Globus pallidus (tissue), 1 donor: Measurements from ENCODE around the gene USP10.

Source experiments
- DNase-seq: peaks from one replicate; pipeline ENCODE4 v3.0.0-alpha.2; 2015; ENCODE audit warnings: low spot score

The USP10 gene, protein sequence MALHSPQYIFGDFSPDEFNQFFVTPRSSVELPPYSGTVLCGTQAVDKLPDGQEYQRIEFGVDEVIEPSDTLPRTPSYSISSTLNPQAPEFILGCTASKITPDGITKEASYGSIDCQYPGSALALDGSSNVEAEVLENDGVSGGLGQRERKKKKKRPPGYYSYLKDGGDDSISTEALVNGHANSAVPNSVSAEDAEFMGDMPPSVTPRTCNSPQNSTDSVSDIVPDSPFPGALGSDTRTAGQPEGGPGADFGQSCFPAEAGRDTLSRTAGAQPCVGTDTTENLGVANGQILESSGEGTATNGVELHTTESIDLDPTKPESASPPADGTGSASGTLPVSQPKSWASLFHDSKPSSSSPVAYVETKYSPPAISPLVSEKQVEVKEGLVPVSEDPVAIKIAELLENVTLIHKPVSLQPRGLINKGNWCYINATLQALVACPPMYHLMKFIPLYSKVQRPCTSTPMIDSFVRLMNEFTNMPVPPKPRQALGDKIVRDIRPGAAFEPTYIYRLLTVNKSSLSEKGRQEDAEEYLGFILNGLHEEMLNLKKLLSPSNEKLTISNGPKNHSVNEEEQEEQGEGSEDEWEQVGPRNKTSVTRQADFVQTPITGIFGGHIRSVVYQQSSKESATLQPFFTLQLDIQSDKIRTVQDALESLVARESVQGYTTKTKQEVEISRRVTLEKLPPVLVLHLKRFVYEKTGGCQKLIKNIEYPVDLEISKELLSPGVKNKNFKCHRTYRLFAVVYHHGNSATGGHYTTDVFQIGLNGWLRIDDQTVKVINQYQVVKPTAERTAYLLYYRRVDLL

DNA sequence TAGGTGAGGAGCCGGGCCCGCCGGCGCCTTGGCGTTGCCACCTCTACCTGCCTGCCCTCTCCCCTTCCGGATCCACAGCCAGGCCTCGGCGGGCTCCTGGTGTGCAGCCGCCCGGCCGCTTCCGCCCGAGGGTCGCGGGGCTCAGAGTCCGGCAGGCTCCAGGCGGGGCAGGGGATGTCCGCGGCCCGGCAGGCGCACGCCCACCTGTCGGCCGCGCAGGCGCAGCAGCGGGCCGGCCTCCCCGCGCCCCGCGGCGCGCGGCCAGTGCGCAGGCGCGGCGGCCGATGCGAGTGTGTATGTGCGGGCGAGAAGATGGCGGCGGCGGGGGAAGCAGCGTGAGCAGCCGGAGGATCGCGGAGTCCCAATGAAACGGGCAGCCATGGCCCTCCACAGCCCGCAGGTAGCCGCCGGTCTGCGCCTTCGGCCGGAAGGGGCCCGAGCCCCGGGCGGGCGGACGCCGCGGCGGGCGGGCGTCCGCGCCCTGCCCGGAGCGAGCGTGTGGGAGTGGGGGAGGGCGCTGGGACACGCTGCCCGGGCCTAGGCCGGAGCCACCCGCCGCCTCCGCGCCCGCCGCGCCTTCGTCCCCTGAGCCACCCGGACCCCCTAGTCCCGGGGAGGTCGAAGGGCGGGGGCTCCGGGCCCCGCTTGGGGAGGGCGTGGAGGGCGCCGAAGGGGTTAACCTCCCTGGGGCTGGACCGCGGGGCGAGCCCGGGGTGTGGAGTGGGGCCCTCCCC is at the start of gene USP10:
USP10 (plus strand) TSS at position 289 of the 734 bp plus-strand sequence; CDS start at position 380, 91 bp downstream.
- peak; percentile 74 for DNase-seq

DNA sequence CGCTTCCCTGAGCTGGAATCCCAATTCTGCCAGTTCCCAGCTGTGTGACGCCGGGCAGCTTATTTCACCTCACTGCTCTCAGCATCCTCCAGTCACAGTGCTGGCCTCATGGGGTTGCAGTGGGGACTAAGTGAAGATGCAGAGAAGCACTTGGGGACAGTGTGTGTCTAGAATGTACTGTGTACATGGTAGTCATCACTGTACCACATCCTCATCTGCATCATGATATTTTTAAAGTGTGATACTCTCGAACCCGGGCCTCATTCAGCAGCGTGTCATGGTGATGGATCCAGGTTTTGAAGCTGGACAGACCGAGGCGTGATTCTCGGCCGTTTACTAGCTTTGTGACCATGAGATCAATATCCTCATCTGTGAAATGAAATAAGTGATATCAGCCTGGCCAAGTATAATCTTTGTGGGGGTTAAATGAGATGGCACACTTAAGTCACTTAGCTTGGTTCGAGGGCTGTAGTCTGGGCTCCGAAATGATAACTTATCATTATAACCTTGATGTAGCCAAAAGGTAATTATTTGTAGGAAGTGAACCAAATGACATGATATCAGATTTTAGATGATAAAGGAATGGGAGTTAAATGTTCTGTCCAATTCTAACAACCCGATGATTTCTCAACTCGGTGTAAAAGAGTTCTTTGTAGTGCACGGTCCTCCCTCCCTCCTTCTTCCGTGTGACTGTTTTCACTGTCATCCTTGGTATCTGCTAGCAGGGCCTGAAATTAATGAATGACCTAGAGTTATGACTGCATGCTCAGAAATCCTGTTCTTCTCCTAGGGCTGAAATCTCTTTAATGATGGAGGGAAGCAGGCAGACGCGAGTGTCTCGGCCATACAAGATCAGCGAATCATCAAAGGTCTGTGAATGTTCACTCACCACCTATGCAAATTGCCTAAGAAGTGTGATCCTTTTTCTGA is 49.5 kb upstream of the USP10 start:
- DNase-seq = no peak

GRCh38 chr16:84652566-84652965 is 47.2 kb upstream of the USP10 start:
- DNase-seq = no peak

DNA sequence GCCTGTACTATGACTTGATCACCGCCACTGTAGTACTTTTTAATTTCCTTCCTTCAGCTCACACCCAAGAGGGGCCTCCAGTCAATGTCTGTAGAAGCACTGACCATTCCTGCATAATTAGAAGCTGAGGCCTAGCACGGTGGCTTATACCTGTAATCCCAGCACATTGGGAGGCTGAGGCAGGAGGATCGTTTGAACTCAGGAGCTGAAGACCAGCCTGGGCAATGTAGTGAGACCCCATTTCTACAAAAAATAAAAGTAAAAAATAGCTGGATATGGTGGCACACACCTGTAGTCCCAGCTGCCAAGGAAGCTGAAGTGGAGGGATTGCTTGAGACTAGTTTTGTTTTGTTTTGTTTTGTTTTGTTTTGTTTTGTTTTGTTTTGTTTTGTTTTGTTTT is 45.6 kb upstream of the USP10 start:
- no peak for DNase-seq

DNA sequence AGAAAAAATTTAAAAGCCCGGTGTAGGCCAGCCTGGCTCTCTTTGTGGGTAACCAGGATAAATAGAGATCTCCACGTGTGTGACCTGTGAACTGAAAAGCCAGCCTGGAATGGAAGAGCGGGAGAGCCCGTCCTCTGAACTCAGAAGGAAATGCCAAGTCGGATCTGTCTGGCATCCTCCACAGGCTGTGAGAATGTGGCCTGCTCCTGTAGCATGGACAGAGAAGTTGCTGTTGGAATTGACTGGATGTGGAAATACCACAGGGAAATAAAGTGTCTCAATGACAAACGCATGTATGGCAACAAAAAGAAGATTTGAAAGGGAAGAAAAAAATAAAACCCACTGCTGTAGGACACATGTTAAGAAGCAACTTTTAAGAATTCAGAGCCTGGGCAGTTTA is 44.8 kb upstream of the USP10 start:
- no peak for DNase-seq

- DNase-seq = no peak
Measured at GRCh38 chr16:84656649-84657048, 43.2 kb upstream of the USP10 start.

- DNase-seq = no peak
Measured at GRCh38 chr16:84657229-84657837, 42.5 kb upstream of the USP10 start.

- no peak for DNase-seq
Measured at GRCh38 chr16:84658690-84659089, 41.1 kb upstream of the USP10 start.

GRCh38 chr16:84659656-84660300 is 40.0 kb upstream of the USP10 start:
- no peak for DNase-seq

GRCh38 chr16:84660973-84661372 is 38.8 kb upstream of the USP10 start:
- DNase-seq = no peak

DNA sequence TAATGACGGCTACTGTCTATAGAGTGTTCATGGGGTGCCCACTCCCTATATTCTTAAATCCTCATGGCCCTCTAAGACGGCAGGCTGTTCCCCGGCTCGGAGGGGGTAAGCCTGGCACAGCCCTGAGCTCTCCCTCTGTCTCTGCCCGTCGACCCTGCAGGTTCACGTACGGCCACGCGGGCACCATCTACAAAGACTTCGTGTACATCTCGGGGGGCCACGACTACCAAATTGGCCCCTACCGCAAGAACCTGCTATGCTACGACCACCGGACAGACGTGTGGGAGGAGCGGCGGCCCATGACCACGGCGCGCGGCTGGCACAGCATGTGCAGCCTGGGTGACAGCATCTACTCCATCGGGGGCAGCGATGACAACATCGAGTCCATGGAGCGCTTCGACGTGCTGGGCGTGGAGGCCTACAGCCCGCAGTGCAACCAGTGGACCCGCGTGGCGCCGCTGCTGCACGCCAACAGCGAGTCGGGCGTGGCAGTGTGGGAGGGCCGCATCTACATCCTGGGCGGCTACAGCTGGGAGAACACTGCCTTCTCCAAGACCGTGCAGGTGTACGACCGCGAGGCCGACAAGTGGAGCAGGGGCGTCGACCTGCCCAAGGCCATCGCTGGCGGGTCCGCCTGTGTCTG is 38.3 kb upstream of the USP10 start:
- no peak for DNase-seq

DNA sequence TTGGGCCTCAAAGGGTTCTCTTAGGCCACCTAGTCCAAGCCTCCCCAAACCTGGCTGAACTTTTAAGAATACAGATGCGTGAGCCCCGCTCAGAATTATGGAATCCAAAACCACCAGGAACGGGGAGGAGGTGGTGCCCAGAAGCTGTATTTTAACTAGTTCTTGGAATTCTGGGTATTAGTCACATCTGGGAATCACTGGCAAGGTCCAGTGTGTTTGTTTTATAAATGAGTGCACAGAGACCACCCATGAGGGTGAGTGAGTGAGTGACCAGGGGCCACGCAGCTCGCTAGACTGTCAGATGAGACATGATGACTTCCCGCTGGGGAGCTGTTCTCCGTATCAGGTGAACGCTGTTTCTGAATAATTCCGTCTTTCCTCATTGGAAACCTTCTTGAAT is 37.3 kb upstream of the USP10 start:
- DNase-seq = no peak

GRCh38 chr16:84663433-84664101 is 36.2 kb upstream of the USP10 start:
- no peak for DNase-seq

- no peak for DNase-seq
Measured at GRCh38 chr16:84665359-84665758, 34.4 kb upstream of the USP10 start.

DNA sequence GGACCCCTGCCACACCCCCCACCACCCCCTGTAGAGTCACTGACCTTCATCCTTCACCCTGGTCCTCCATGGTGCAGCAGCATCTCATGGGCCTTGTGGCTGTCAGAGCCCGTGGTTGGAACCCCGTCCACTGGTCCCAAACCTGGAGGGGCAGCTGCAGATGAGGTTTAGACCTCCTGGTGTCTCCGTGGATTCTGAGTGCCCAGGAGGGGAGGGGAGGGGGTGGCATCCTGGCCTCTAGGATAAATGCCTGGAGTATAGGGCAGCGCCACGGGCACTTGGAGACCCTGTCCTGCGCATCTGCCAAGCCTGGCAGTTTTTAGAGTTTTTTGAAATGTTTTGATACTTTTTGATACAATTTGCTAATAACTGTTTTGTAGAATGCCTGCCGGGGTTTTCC is 34.0 kb upstream of the USP10 start:
- no peak for DNase-seq

DNA sequence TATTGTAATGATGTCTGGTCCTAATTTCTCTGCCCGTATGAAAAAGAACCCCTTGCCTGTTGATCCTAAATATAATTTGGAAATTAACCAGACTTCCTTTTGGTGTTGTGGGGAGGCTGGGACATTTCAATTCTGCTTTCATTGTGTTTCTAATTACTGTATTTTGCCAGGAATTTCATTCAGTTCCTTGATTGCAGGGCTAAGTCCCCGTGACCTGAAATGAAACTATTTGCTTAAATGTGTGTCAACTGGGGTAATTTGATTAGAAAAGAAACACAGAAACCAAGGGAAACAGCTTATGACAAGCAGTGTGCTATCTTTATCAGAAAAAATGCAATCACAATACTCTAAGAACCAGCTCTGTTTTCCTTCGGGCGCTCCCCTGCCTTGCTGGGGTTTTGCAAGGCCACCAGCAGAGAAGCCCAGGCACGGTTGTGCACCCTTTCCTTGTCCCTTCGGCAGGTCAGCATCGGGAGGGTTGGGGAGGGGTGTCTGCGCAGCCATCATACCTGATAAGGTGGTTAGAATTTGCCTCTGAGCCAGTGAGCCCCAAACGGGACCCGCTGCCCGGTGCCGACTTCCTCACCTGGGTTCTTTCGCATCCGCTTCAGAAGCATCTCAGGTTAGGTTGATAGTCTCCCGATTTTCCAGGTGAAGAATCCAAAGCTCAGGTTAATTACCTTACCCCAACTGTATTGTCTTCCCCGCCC is 32.0 kb upstream of the USP10 start:
- no peak for DNase-seq

GRCh38 chr16:84670063-84670462 is 29.7 kb upstream of the USP10 start:
- DNase-seq = no peak

DNA sequence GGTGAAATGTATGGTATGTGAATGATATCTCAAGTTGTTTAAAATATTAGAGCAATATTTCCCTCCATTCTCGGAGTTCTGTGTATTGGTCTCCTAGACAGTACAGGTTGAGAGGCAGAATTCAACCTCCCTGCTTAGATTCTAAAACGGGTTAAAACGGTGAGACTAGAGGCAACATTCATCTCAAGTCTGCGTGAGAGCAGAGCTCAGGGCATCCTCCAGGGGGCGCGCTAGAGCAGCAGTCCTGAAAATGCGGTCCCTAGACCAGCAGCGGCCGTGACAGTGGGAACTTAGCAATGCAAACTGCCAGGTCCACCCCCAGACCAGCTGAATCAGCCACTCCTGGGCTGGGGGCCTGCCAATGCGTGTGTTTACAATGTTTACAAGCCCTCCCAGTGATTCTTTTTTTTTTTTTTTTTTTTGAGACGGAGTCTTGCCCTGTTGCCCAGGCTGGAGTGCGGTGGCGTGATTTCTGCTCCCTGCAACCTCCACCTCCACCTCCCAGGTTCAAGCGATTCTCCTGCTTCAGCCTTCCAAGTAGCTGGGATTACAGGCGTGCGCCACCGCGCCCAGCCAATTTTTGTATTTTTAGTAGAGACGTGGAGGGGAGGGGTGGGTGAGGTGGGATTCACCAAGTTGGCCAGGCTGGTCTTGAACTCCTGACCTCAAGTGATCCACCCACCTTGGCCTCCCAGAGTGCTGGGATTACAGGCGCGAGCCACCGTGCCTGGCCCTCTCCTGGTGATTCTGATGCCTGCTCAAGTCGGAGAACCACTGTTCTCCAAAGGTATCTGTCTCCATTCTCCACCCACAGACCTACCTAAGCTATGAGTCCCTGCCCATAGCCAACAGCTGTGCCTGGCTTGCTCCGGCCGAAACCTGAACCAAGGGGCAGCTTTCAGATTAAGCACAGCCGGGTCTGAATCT is 27.3 kb upstream of the USP10 start:
- peak; percentile 62 for DNase-seq
